Trophoblast cell (in vitro differentiated cells and primary cell): ENCODE results near the gene CYP2B6.
"Not testable (repeated sequence)": the region's sequence is repeated elsewhere in the genome, so short reads cannot be mapped to it uniquely, and the experiment has no call there.

Source experiments
- DNase-seq, 2 donors: peaks; one replicate each; pipeline ENCODE4 v3.0.0-alpha.2; 2016
- H2AFZ ChIP-seq: 2 replicates; pipeline ENCODE4 v1.6.1; 2013; ENCODE audit warnings: low read length, moderate library complexity, mild to moderate bottlenecking; ENCODE audit not compliant: insufficient read depth, poor library complexity
- H2AK5ac ChIP-seq: 2 replicates; pipeline ENCODE4 v1.6.1; 2013; ENCODE audit warnings: mild to moderate bottlenecking, low read length
- H2BK120ac ChIP-seq: 2 replicates; pipeline ENCODE4 v1.6.1; 2013; ENCODE audit warnings: low read length, mild to moderate bottlenecking, moderate library complexity; ENCODE audit not compliant: insufficient read depth, poor library complexity
- H2BK12ac ChIP-seq: 2 replicates; pipeline ENCODE4 v1.6.1; 2013; ENCODE audit warnings: mild to moderate bottlenecking, low read length, moderate library complexity
- H2BK5ac ChIP-seq: 2 replicates; pipeline ENCODE4 v1.6.1; 2013; ENCODE audit warnings: low read length, low read depth, moderate library complexity, mild to moderate bottlenecking; ENCODE audit not compliant: poor library complexity
- H3K14ac ChIP-seq: 2 replicates; pipeline ENCODE4 v1.6.1; 2013; ENCODE audit warnings: mild to moderate bottlenecking, low read length
- H3K18ac ChIP-seq: 2 replicates; pipeline ENCODE4 v1.6.1; 2013; ENCODE audit warnings: mild to moderate bottlenecking, low read length
- H3K23ac ChIP-seq: 2 replicates; pipeline ENCODE4 v1.6.1; 2013; ENCODE audit warnings: low read length
- H3K27ac ChIP-seq: 2 replicates; pipeline ENCODE4 v1.5.1; 2013; ENCODE audit warnings: low read depth, mild to moderate bottlenecking, inconsistent platforms, low read length, moderate library complexity
- H3K27me3 ChIP-seq: 2 replicates; pipeline ENCODE4 v1.6.1; 2013; ENCODE audit warnings: inconsistent platforms, mild to moderate bottlenecking, low read length, moderate library complexity; ENCODE audit not compliant: insufficient read depth
- H3K36me3 ChIP-seq, 2 experiments: 1 replicate in 1 of 2; 2 replicates in 1 of 2; pipeline ENCODE4 v1.6.1; 2013; ENCODE audit warnings: low read length in 2 of 2, mild to moderate bottlenecking in 2 of 2, moderate library complexity in 1 of 2; ENCODE audit not compliant: insufficient read depth in 2 of 2, control insufficient read depth in 1 of 2
- H3K4ac ChIP-seq: 2 replicates; pipeline ENCODE4 v1.6.1; 2013; ENCODE audit warnings: low read depth, mild to moderate bottlenecking, low read length, moderate library complexity
- H3K4me1 ChIP-seq, 2 experiments: 1 replicate in 1 of 2; 2 replicates in 1 of 2; pipeline ENCODE4 v1.6.1; 2013; ENCODE audit warnings: low read length in 2 of 2, mild to moderate bottlenecking in 2 of 2, moderate library complexity in 1 of 2; ENCODE audit not compliant: insufficient read depth in 2 of 2, control insufficient read depth in 1 of 2
- H3K4me2 ChIP-seq: 2 replicates; pipeline ENCODE4 v1.6.1; 2013; ENCODE audit warnings: inconsistent platforms, mild to moderate bottlenecking, low read length, moderate library complexity
- H3K4me3 ChIP-seq: 2 replicates; pipeline ENCODE4 v1.5.1; 2013; ENCODE audit warnings: mild to moderate bottlenecking, low read depth, low read length, inconsistent platforms
- H3K79me1 ChIP-seq: one replicate; pipeline ENCODE4 v1.6.1; 2013; ENCODE audit warnings: low read length
- H3K79me2 ChIP-seq: 2 replicates; pipeline ENCODE4 v1.6.1; 2013; ENCODE audit warnings: low read length, mild to moderate bottlenecking; ENCODE audit not compliant: control insufficient read depth, insufficient read depth, poor library complexity
- H3K9ac ChIP-seq: 2 replicates; pipeline ENCODE4 v1.6.1; 2013; ENCODE audit warnings: mild to moderate bottlenecking, low read length
- H3K9me3 ChIP-seq: 2 replicates; pipeline ENCODE4 v1.6.1; 2013; ENCODE audit warnings: low read depth, mild to moderate bottlenecking, control low read depth, inconsistent platforms, low read length; ENCODE audit not compliant: insufficient read depth
- H4K12ac ChIP-seq: 2 replicates; pipeline ENCODE4 v1.6.1; 2013; ENCODE audit warnings: low read depth, mild to moderate bottlenecking, low read length, moderate library complexity
- H4K8ac ChIP-seq: 2 replicates; pipeline ENCODE4 v1.6.1; 2013; ENCODE audit warnings: low read depth, mild to moderate bottlenecking, low read length, moderate library complexity
- H4K91ac ChIP-seq: one replicate; pipeline ENCODE4 v1.6.1; 2013; ENCODE audit warnings: low read depth, mild to moderate bottlenecking, low read length, moderate library complexity
- WGBS: extraction: QIAGEN DNeasy Blood & Tissue Kit; methylation state at CpG from one replicate; pipeline ENCODE4 v1.1.7; 2013; ENCODE audit warnings: missing lambda C conversion rate; ENCODE audit not compliant: insufficient read length, insufficient coverage; ENCODE audit errors: extremely low coverage; 5-methylcytosine and 5-hydroxymethylcytosine counted together

Gene CYP2B6

GRCh38 chr19:40960062-40960685, 30.9 kb upstream of the CYP2B6 start:
- no peak overlapping the region for H3K4me2 ChIP-seq
- no peak overlapping the region for H3K27ac ChIP-seq
- H3K4me3 ChIP-seq = no peak overlapping the region
- H4K91ac ChIP-seq = no peak overlapping the region
- DNase-seq = no peak
- H3K9ac ChIP-seq = no peak overlapping the region
- H2AFZ ChIP-seq = no peak overlapping the region
- H3K79me2 ChIP-seq = no peaks in the 10 kb centered on the region
- H3K9me3 ChIP-seq = peaks cover 9% of the 10 kb centered on the region
- no peaks in the 10 kb centered on the region for H3K27me3 ChIP-seq
- H2BK12ac ChIP-seq = no peak overlapping the region
- H3K4ac ChIP-seq = no peak overlapping the region
- H3K36me3 ChIP-seq = no peaks in the 10 kb centered on the region
- H4K8ac ChIP-seq = no peak overlapping the region
- H3K4me1 ChIP-seq = peaks cover 0 to 4% of the 10 kb centered on the region in 2 experiments
- no peak overlapping the region for H2BK5ac ChIP-seq
- H2BK120ac ChIP-seq = no peak overlapping the region
- H3K23ac ChIP-seq = no peak overlapping the region
- no peak overlapping the region for H2AK5ac ChIP-seq
- no peak overlapping the region for H4K12ac ChIP-seq
- WGBS = no CpG with 5 or more reads among the region's 1 CpG
- no peak overlapping the region for H3K18ac ChIP-seq
- H3K14ac ChIP-seq = no peak overlapping the region
- H3K79me1 ChIP-seq = no peaks in the 10 kb centered on the region

- H3K18ac ChIP-seq = no peak overlapping the region
- DNase-seq = no peak
- no peak overlapping the region for H4K12ac ChIP-seq
- no peak overlapping the region for H3K4me3 ChIP-seq
- no peak overlapping the region for H2AK5ac ChIP-seq
- H3K27ac ChIP-seq = no peak overlapping the region
- no peak overlapping the region for H4K91ac ChIP-seq
- H4K8ac ChIP-seq = no peak overlapping the region
- H3K4ac ChIP-seq = no peak overlapping the region
- no peak overlapping the region for H3K14ac ChIP-seq
- no peak overlapping the region for H2BK120ac ChIP-seq
- H3K23ac ChIP-seq = no peak overlapping the region
- no peaks in the 10 kb centered on the region for H3K36me3 ChIP-seq
- H2AFZ ChIP-seq = no peak overlapping the region
- no peak overlapping the region for H2BK12ac ChIP-seq
- H3K9me3 ChIP-seq = peaks cover 5% of the 10 kb centered on the region
- H3K79me1 ChIP-seq = no peaks in the 10 kb centered on the region
- H3K27me3 ChIP-seq = no peaks in the 10 kb centered on the region
- H3K9ac ChIP-seq = no peak overlapping the region
- peaks cover 0 to 4% of the 10 kb centered on the region in 2 experiments for H3K4me1 ChIP-seq
- H3K79me2 ChIP-seq = no peaks in the 10 kb centered on the region
- H2BK5ac ChIP-seq = no peak overlapping the region
- no peak overlapping the region for H3K4me2 ChIP-seq
Observed at GRCh38 chr19:40960780-40961179, 30.3 kb upstream of the CYP2B6 start.

GRCh38 chr19:40962460-40962961, 28.6 kb upstream of the CYP2B6 start:
- Histone ChIP-seq H3K14ac (no peak overlapping the region), H3K18ac (no peak overlapping the region), H2BK5ac (no peak overlapping the region), H3K4me1 (peaks cover 0 to 4% of the 10 kb centered on the region in 2 experiments), H3K79me1 (no peaks in the 10 kb centered on the region), H3K9me3 (peaks cover 2% of the 10 kb centered on the region), H3K4me2 (no peak overlapping the region), H2BK120ac (no peak overlapping the region), H4K91ac (no peak overlapping the region), H3K9ac (no peak overlapping the region), H3K36me3 (no peaks in the 10 kb centered on the region), H3K27me3 (no peaks in the 10 kb centered on the region), H4K8ac (no peak overlapping the region), H2AFZ (no peak overlapping the region), H4K12ac (no peak overlapping the region), H3K27ac (no peak overlapping the region), H2BK12ac (no peak overlapping the region), H3K23ac (no peak overlapping the region), H3K79me2 (no peaks in the 10 kb centered on the region), H3K4ac (no peak overlapping the region), H2AK5ac (no peak overlapping the region), H3K4me3 (no peak overlapping the region)
- DNase-seq = no peak
- no CpG with 5 or more reads among the region's 3 CpGs for WGBS

- H4K8ac ChIP-seq, H3K9me3 ChIP-seq, H3K4me2 ChIP-seq, H2BK120ac ChIP-seq, H2BK12ac ChIP-seq, H3K4me3 ChIP-seq, H3K36me3 ChIP-seq, H2BK5ac ChIP-seq, H3K14ac ChIP-seq, H3K23ac ChIP-seq, H4K12ac ChIP-seq, H3K18ac ChIP-seq, H3K9ac ChIP-seq, H4K91ac ChIP-seq, H2AFZ ChIP-seq, DNase-seq, H3K79me1 ChIP-seq, H3K4me1 ChIP-seq, H2AK5ac ChIP-seq, H3K4ac ChIP-seq, H3K27ac ChIP-seq, H3K27me3 ChIP-seq, H3K79me2 ChIP-seq: not testable (repeated sequence)
- no CpG with 5 or more reads among the region's 3 CpGs for WGBS
Observed at GRCh38 chr19:40964361-40964760, 26.7 kb upstream of the CYP2B6 start.
